GM21825 (cell line): ENCODE data around the gene TMC3.

Experiments used
- ATAC-seq: cut with Tn5 transposase; IDR thresholded peaks from one replicate; pipeline ENCODE4 v1.9.1; 2021; ENCODE audit warnings: mild to moderate bottlenecking, moderate library complexity; ENCODE audit not compliant: unreplicated experiment

TMC3 gene

GRCh38 chr15:81301385-81301784 lies 72.6 kb downstream of the TMC3 start:
- ATAC-seq: peak; percentile 2

GRCh38 chr15:81299630-81300273 lies 74.3 kb downstream of the TMC3 start:
- no peak for ATAC-seq

GRCh38 chr15:81299156-81299555 lies 74.9 kb downstream of the TMC3 start:
- no peak for ATAC-seq

GRCh38 chr15:81298611-81299010 lies 75.4 kb downstream of the TMC3 start:
- ATAC-seq: no peak

- no peak for ATAC-seq
Measured at GRCh38 chr15:81297603-81298575, 76.1 kb downstream of the TMC3 start.

- no peak for ATAC-seq
Measured at GRCh38 chr15:81297147-81297572, 76.9 kb downstream of the TMC3 start.

GRCh38 chr15:81296673-81297072 lies 77.3 kb downstream of the TMC3 start:
- peak; percentile 43 for ATAC-seq

GRCh38 chr15:81296186-81296585 lies 77.8 kb downstream of the TMC3 start:
- no peak for ATAC-seq

- no peak for ATAC-seq
Measured at GRCh38 chr15:81295486-81296121, 78.4 kb downstream of the TMC3 start.

GRCh38 chr15:81294516-81294880 lies 79.5 kb downstream of the TMC3 start:
- ATAC-seq: no peak

- peak; percentile 49 for ATAC-seq
Measured at GRCh38 chr15:81293728-81294515, 80.1 kb downstream of the TMC3 start.

- peak; percentile 39 for ATAC-seq
Measured at GRCh38 chr15:81292523-81293001, 81.5 kb downstream of the TMC3 start.

- no peak for ATAC-seq
Measured at GRCh38 chr15:81291916-81292522, 82.0 kb downstream of the TMC3 start.

- no peak for ATAC-seq
Measured at GRCh38 chr15:81289910-81290309, 84.1 kb downstream of the TMC3 start.

GRCh38 chr15:81288616-81289015 lies 85.4 kb downstream of the TMC3 start:
- no peak for ATAC-seq

GRCh38 chr15:81288040-81288439 lies 86.0 kb downstream of the TMC3 start:
- ATAC-seq: no peak

GRCh38 chr15:81286621-81287121 lies 87.3 kb downstream of the TMC3 start:
- no peak for ATAC-seq

- no peak for ATAC-seq
Measured at GRCh38 chr15:81285461-81285860, 88.6 kb downstream of the TMC3 start.

GRCh38 chr15:81284256-81285031 lies 89.6 kb downstream of the TMC3 start:
- ATAC-seq: no peak
